DOHH2 (cell line): ENCODE data around the gene KRT6B.

Experiments used
- EZH2phosphoT487 ChIP-seq: fragments of 200-600 bp; sonication (generic); IDR thresholded peaks from 2 replicates; pipeline ENCODE4 v1.6.1; 2017; ENCODE audit warnings: borderline replicate concordance, mild to moderate bottlenecking, antibody characterized with exemption, low read length, moderate library complexity, mixed read lengths
- TF ChIP-seq, protein P1 (sequence below): fragments of 200-600 bp; sonication (generic); IDR thresholded peaks from one replicate; pipeline ENCODE4 v1.5.1; 2014; ENCODE audit warnings: antibody characterized with exemption, mild to moderate bottlenecking, low read depth, low read length; ENCODE audit not compliant: poor library complexity, severe bottlenecking

DNA sequence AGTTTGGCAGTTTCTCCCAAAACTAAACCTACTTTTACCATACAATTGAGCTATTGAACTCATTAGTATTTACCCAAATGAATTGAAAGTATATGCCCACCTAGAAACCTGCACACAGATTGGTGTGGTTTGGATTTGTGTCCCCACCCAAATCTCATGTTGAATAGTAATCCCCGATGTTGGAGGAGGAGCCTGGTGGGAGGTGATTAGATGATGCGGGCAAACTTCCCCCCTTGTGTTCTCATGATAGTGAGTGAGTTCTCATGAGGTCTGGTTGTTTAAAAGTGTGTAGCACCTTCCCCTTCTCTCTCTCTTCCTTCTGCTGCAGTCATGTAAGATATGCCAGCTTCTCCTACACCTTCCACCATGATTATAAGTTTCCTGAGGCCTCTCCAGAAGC is 25.7 kb upstream of the KRT6B start:
- TF ChIP-seq, protein P1, sequence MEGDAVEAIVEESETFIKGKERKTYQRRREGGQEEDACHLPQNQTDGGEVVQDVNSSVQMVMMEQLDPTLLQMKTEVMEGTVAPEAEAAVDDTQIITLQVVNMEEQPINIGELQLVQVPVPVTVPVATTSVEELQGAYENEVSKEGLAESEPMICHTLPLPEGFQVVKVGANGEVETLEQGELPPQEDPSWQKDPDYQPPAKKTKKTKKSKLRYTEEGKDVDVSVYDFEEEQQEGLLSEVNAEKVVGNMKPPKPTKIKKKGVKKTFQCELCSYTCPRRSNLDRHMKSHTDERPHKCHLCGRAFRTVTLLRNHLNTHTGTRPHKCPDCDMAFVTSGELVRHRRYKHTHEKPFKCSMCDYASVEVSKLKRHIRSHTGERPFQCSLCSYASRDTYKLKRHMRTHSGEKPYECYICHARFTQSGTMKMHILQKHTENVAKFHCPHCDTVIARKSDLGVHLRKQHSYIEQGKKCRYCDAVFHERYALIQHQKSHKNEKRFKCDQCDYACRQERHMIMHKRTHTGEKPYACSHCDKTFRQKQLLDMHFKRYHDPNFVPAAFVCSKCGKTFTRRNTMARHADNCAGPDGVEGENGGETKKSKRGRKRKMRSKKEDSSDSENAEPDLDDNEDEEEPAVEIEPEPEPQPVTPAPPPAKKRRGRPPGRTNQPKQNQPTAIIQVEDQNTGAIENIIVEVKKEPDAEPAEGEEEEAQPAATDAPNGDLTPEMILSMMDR = no peak
- no peak for TF ChIP-seq EZH2phosphoT487
